B cell (primary cell): ENCODE data around the gene DDX17. TPM values are rescaled to one million over a fixed set of nuclear protein-coding genes. Genes with fewer than 3 reads are reported as not detected.

Experiments
- ATAC-seq: fragments of 200-7000 bp; cut with Tn5 transposase; one replicate; pipeline ENCODE4 v1.10.0; 2021; ENCODE audit warnings: low read depth, mild to moderate bottlenecking, moderate number of reproducible peaks, moderate library complexity
- CTCF ChIA-PET: fragments of 350-600 bp; sonication (Branson Sonifier 250); formaldehyde crosslinking; loops from one replicate; lab custom pipeline; 2021; ENCODE audit warnings: antibody characterized with exemption, inconsistent platforms; lab: Charles Lee
- POLR2A ChIA-PET: fragments of 350-600 bp; sonication (Branson Sonifier 250); formaldehyde crosslinking; loops from one replicate; lab custom pipeline; 2021; ENCODE audit warnings: antibody characterized with exemption; lab: Charles Lee
- DNase-seq: peaks from one replicate; pipeline ENCODE4 v3.0.0; 2013
- H2AFZ ChIP-seq: 2 replicates; pipeline ENCODE4 v1.6.1; 2012; ENCODE audit warnings: mild to moderate bottlenecking, low read depth, low read length; ENCODE audit not compliant: insufficient read depth, poor library complexity, severe bottlenecking
- H3K27ac ChIP-seq, 2 donors: 1 replicate in 1 of 2; 2 replicates in 1 of 2; pipeline ENCODE4 v1.5.1; 2012 to 2013; ENCODE audit warnings: low read length in 2 of 2, mild to moderate bottlenecking in 2 of 2, moderate library complexity in 1 of 2
- H3K27me3 ChIP-seq, 4 experiments: fragments of 200-600 bp in 1 of 4; sonication (generic) in 1 of 4; replicated peaks in 1 of 4; 1 replicate in 2 of 4; 2 replicates in 2 of 4; pipeline versions ENCODE4 v1.6.1 to v1.7.0; 2013 to 2016; ENCODE audit warnings: low read length in 3 of 4, mild to moderate bottlenecking in 2 of 4, mixed read lengths in 1 of 4, moderate library complexity in 1 of 4; ENCODE audit not compliant: insufficient read depth in 4 of 4, control insufficient read depth in 3 of 4; ENCODE audit errors: control extremely low read depth in 1 of 4
- H3K36me3 ChIP-seq, 2 experiments: replicated peaks in 1 of 2; 1 replicate in 1 of 2; 2 replicates in 1 of 2; pipeline versions ENCODE4 v1.6.1 to v1.7.1; 2013; ENCODE audit warnings: low read length in 1 of 2; ENCODE audit not compliant: insufficient read depth in 2 of 2, control insufficient read depth in 1 of 2; ENCODE audit errors: control extremely low read depth in 1 of 2, extremely low read depth in 1 of 2
- H3K4me1 ChIP-seq, 2 donors: fragments of 200-600 bp in 1 of 2; sonication (generic) in 1 of 2; 1 replicate in 1 of 2; 2 replicates in 1 of 2; pipeline versions ENCODE4 v1.5.1 to v1.6.1; 2013 to 2017; ENCODE audit warnings: low read length in 2 of 2; ENCODE audit not compliant: control insufficient read depth in 2 of 2, insufficient read depth in 2 of 2
- H3K4me2 ChIP-seq: replicated peaks from 2 replicates; pipeline ENCODE3; 2012; ENCODE audit warnings: mild to moderate bottlenecking, low read depth, low read length; ENCODE audit not compliant: poor library complexity, severe bottlenecking
- H3K4me3 ChIP-seq, 5 experiments: fragments of 200-600 bp in 1 of 5; sonication (generic) in 1 of 5; 1 replicate in 3 of 5; 2 replicates in 2 of 5; pipeline versions ENCODE4 v1.5.1 to v1.7.0; 2011 to 2016; ENCODE audit warnings: low read length in 4 of 5, mild to moderate bottlenecking in 4 of 5, low read depth in 2 of 5, control low read depth in 1 of 5, moderate library complexity in 1 of 5; ENCODE audit not compliant: insufficient read depth in 1 of 5; ENCODE audit errors: control extremely low read depth in 1 of 5, extremely low read depth in 1 of 5
- H3K79me2 ChIP-seq: fragments of 200-600 bp; sonication (generic); one replicate; pipeline ENCODE4 v1.6.0; 2016; ENCODE audit warnings: low read length; ENCODE audit not compliant: control insufficient read depth, insufficient read depth
- H3K9ac ChIP-seq: fragments of 200-600 bp; sonication (generic); 2 replicates; pipeline ENCODE4 v1.6.1; 2017; ENCODE audit warnings: mild to moderate bottlenecking, low read length, moderate library complexity
- H3K9me3 ChIP-seq, 3 donors: one replicate each; pipeline versions ENCODE4 v1.6.1 to v1.7.1; 2013; ENCODE audit warnings: low read length in 2 of 3; ENCODE audit not compliant: control insufficient read depth in 2 of 3, insufficient read depth in 1 of 3; ENCODE audit errors: control extremely low read depth in 1 of 3
- H4K20me1 ChIP-seq: 2 replicates; pipeline ENCODE4 v1.6.0; 2012; ENCODE audit warnings: mild to moderate bottlenecking, low read length; ENCODE audit not compliant: insufficient read depth, control insufficient read depth, poor library complexity, severe bottlenecking
- H3K27ac Mint-ChIP-seq: one replicate; pipeline ENCODE4 v1.8.0; 2021; ENCODE audit warnings: mixed read lengths
- H3K27me3 Mint-ChIP-seq: one replicate; pipeline ENCODE4 v1.8.0; 2021; ENCODE audit warnings: mixed read lengths
- H3K4me1 Mint-ChIP-seq: one replicate; pipeline ENCODE4 v1.8.0; 2021; ENCODE audit warnings: mixed read lengths
- H3K4me3 Mint-ChIP-seq: one replicate; pipeline ENCODE4 v1.8.0; 2021; ENCODE audit warnings: mixed read lengths
- H3K9me3 Mint-ChIP-seq: one replicate; pipeline ENCODE4 v1.8.0; 2022; ENCODE audit warnings: mixed read lengths; ENCODE audit not compliant: insufficient read depth
- EZH2 ChIP-seq: IDR thresholded peaks from 2 replicates; pipeline ENCODE4 v1.6.1; 2012; ENCODE audit warnings: borderline replicate concordance, low read depth, mild to moderate bottlenecking, moderate library complexity, low read length; ENCODE audit not compliant: insufficient read depth, poor library complexity, severe bottlenecking
- WGBS: methylation state at CpG from one replicate; pipeline ENCODE4 v1.1.5; 2013; ENCODE audit warnings: missing lambda C conversion rate; ENCODE audit not compliant: insufficient coverage; 5-methylcytosine and 5-hydroxymethylcytosine counted together
- intact Hi-C: fragments of 100-400 bp; cut with micrococcal nuclease; formaldehyde crosslinking; loops from one replicate; pipeline ENCODE4 v1.10.0; 2022
- polyA plus RNA-seq: library from polyadenylated mRNA; depleted of rRNA; stranded (reverse); fragments of >200 nt; gene quantifications from 2 replicates; pipeline ENCODE4 v1.2.3, GENCODE V29; 2012
- total RNA-seq, 2 donors: library from RNA; stranded (reverse); fragments of 120-200 nt in 1 of 2; gene quantifications; 1 replicate in 1 of 2; 2 replicates in 1 of 2; pipeline versions ENCODE4 v1.2.3 to v1.2.4, GENCODE V29; 2013 to 2022
- TF ChIP-seq, protein P1 (sequence below): fragments of 200-600 bp; IDR thresholded peaks from one replicate; pipeline ENCODE4 v1.8.0; 2022; ENCODE audit warnings: antibody characterized with exemption, mild to moderate bottlenecking

Gene DDX17
- total and polyA plus RNA-seq, 2 donors (not counting 1 experiment from before 2014, with no cell fraction given), result 754 to 936 TPM

DNA sequence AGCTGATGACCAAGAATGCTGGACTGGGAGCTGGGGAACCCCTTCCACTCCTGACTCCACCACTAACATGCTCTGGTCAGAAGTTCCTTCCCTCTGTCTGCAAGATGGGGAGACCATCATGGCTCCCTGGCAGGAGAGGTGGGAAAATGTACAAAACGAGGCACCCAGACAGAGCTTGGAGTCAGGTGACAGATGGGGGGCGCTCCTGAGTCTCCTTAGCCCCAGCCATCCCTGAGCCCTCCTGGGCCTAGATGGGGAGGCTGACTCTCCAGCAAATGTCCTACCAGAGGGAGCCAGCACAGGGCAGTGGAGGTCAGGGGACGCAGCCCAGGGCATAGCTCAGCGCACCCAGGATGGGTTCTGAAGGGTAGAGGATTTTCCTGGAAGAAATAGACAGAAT lies 71.1 kb downstream of the DDX17 start:
- H3K27me3 Mint-ChIP-seq, result peaks cover 24% of the 10 kb centered on the region
- Histone ChIP-seq H2AFZ (no peak overlapping the region), H4K20me1 (no peaks in the 10 kb centered on the region), H3K4me3 (no peak overlapping the region), H3K9me3 (no peaks in the 10 kb centered on the region), H3K79me2 (no peaks in the 10 kb centered on the region), H3K36me3 (no peaks in the 10 kb centered on the region), H3K9ac (no peak overlapping the region), H3K27ac (no peak overlapping the region), H3K4me2 (no peak overlapping the region), H3K27me3 (no peaks in the 10 kb centered on the region), H3K4me1 (no peaks in the 10 kb centered on the region)
- DNase-seq (no peak), ATAC-seq (no peak)
- H3K4me1 Mint-ChIP-seq, result no peaks in the 10 kb centered on the region
- H3K9me3 Mint-ChIP-seq, result no peaks in the 10 kb centered on the region
- WGBS, result 84% methylated on average over 4 of the region's 4 CpGs
- ChIA-PET POLR2A (no interaction called here), CTCF (no interaction called here)
- no peak overlapping the region for H3K27ac Mint-ChIP-seq
- H3K4me3 Mint-ChIP-seq, result no peak overlapping the region
- intact Hi-C loops, result no loop called here
- TF ChIP-seq, protein P1, sequence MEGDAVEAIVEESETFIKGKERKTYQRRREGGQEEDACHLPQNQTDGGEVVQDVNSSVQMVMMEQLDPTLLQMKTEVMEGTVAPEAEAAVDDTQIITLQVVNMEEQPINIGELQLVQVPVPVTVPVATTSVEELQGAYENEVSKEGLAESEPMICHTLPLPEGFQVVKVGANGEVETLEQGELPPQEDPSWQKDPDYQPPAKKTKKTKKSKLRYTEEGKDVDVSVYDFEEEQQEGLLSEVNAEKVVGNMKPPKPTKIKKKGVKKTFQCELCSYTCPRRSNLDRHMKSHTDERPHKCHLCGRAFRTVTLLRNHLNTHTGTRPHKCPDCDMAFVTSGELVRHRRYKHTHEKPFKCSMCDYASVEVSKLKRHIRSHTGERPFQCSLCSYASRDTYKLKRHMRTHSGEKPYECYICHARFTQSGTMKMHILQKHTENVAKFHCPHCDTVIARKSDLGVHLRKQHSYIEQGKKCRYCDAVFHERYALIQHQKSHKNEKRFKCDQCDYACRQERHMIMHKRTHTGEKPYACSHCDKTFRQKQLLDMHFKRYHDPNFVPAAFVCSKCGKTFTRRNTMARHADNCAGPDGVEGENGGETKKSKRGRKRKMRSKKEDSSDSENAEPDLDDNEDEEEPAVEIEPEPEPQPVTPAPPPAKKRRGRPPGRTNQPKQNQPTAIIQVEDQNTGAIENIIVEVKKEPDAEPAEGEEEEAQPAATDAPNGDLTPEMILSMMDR, result no peak
- no peak for TF ChIP-seq EZH2

- Histone ChIP-seq H3K4me2 (no peak overlapping the region), H3K9ac (no peak overlapping the region), H3K9me3 (no peaks in the 10 kb centered on the region), H3K27me3 (no peaks in the 10 kb centered on the region), H3K27ac (no peak overlapping the region), H3K36me3 (no peaks in the 10 kb centered on the region), H3K4me3 (no peak overlapping the region), H4K20me1 (no peaks in the 10 kb centered on the region), H3K79me2 (no peaks in the 10 kb centered on the region), H2AFZ (no peak overlapping the region), H3K4me1 (no peaks in the 10 kb centered on the region)
- Mint-ChIP-seq H3K9me3 (no peaks in the 10 kb centered on the region), H3K27ac (no peak overlapping the region), H3K27me3 (peaks cover 24% of the 10 kb centered on the region), H3K4me3 (no peak overlapping the region), H3K4me1 (no peaks in the 10 kb centered on the region)
- no peak for ATAC-seq
- POLR2A ChIA-PET, result no interaction called here
- intact Hi-C loops, result no loop called here
- 81% methylated on average over 6 of the region's 8 CpGs for WGBS
- TF ChIP-seq, protein P1, result no peak
- DNase-seq, result no peak
- CTCF ChIA-PET, result interaction anchor here (1.2 kb wide), 1 partner anchor 381 kb away, joined by 4 read pairs; no protein-coding TSS in a partner anchor
Observed at GRCh38 chr22:38433871-38434270, 72.2 kb downstream of the DDX17 start.

Other genes with a start within 250 kb of the DDX17 start
- gene TMEM184B, start 233.3 kb downstream of the DDX17 start, total RNA-seq, result 23.5 and 24.7 TPM in 2 replicates
- gene TMEM184B, start 233.3 kb downstream of the DDX17 start, polyA plus RNA-seq, result 9.5 and 9.9 TPM in 2 replicates
- 133 and 136 TPM in 2 replicates for gene CSNK1E, start 188.9 kb downstream of the DDX17 start, total RNA-seq
- gene CSNK1E, start 188.9 kb downstream of the DDX17 start, polyA plus RNA-seq, result 113 and 157 TPM in 2 replicates
- gene KCNJ4, start 51.1 kb downstream of the DDX17 start, total RNA-seq, result not detected in 2 replicates
- gene KCNJ4, start 51.1 kb downstream of the DDX17 start, polyA plus RNA-seq, result not detected in 2 replicates
- not detected in 2 replicates for gene KDELR3, start 38.2 kb downstream of the DDX17 start, total RNA-seq
- gene KDELR3, start 38.2 kb downstream of the DDX17 start, polyA plus RNA-seq, result 0.16 TPM in 1 of 2 replicates, not detected in the other
- 0.22 and 0.64 TPM in 2 replicates for gene DMC1, start 63.9 kb upstream of the DDX17 start, total RNA-seq
- gene DMC1, start 63.9 kb upstream of the DDX17 start, polyA plus RNA-seq, result not detected in 2 replicates
- gene FAM227A, start 150.1 kb upstream of the DDX17 start, total RNA-seq, result 0.57 and 1.1 TPM in 2 replicates
- gene FAM227A, start 150.1 kb upstream of the DDX17 start, polyA plus RNA-seq, result 0.04 and 0.07 TPM in 2 replicates
- gene CBY1, start 150.3 kb upstream of the DDX17 start, total RNA-seq, result 20.7 and 21.7 TPM in 2 replicates
- gene CBY1, start 150.3 kb upstream of the DDX17 start, polyA plus RNA-seq, result 6.0 and 7.5 TPM in 2 replicates
- 47.6 and 48.2 TPM in 2 replicates for gene TOMM22, start 175.6 kb upstream of the DDX17 start, total RNA-seq
- 21.5 and 26.6 TPM in 2 replicates for gene TOMM22, start 175.6 kb upstream of the DDX17 start, polyA plus RNA-seq
- 88.2 and 94.8 TPM in 2 replicates for gene JOSD1, start 194.6 kb upstream of the DDX17 start, total RNA-seq
- gene JOSD1, start 194.6 kb upstream of the DDX17 start, polyA plus RNA-seq, result 78.7 and 144 TPM in 2 replicates
- 174 and 175 TPM in 2 replicates for gene GTPBP1, start 199.6 kb upstream of the DDX17 start, total RNA-seq
- 77.8 and 105 TPM in 2 replicates for gene GTPBP1, start 199.6 kb upstream of the DDX17 start, polyA plus RNA-seq
- 305 and 322 TPM in 2 replicates for gene SUN2, start 249.7 kb upstream of the DDX17 start, total RNA-seq
- 224 and 229 TPM in 2 replicates for gene SUN2, start 249.7 kb upstream of the DDX17 start, polyA plus RNA-seq